Activated T-cell treated with anti-CD3 and anti-CD28 coated beads, Interleukin-2, amount 50 U/mL, for 48 hours (primary cell): Measurements from ENCODE around the gene SPOCK3.
"Not testable (repeated sequence)": the region's sequence is repeated elsewhere in the genome, so short reads cannot be mapped to it uniquely, and the experiment has no call there.

Source experiments
- DNase-seq, 2 experiments: peaks; one replicate each; pipeline ENCODE4 v3.0.0-alpha.2; 2020

Gene SPOCK3

GRCh38 chr4:166924424-166924823 is 309.9 kb downstream of the SPOCK3 start:
- DNase-seq: no peak

DNA sequence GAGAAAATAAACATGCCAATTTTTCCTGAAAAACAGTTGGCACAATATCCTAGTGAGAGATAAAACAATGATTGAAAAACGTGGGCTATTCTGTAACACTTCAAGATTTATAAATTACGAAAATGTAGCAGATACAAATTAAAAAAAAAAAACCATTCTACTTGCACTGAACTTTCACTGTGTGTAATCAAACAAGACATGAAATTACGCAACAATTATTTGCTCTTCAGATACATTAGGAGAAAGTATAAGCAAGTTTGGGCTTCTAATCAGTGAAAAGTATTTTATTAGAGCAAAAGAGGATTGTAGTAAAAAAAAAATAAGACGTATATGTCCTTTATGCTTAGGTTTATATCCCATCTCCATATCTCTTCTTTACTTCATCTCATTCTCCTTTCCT is 320.4 kb downstream of the SPOCK3 start:
- DNase-seq: no peak

GRCh38 chr4:166903408-166903807 is 330.9 kb downstream of the SPOCK3 start:
- no peak for DNase-seq

DNA sequence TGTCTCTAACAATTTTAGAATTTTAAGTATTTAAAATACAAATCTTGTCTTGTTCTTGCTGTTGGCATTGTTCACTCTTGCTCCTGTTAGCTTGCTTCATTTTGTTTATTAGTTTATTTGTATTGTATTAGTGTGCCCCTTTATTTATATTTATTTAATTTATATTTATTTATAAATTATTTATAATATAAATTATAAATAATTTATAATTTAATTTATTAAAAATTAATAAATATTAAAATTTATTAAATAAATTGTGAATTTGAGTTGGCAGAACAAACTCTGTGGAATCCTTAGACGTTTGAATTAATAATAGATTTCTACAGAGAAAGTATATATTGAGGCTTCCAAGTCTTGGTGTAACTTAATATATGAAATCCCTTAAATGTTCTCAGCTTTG is 331.4 kb downstream of the SPOCK3 start:
- no peak for DNase-seq

GRCh38 chr4:166896254-166896653 is 338.0 kb downstream of the SPOCK3 start:
- DNase-seq: no peak

DNA sequence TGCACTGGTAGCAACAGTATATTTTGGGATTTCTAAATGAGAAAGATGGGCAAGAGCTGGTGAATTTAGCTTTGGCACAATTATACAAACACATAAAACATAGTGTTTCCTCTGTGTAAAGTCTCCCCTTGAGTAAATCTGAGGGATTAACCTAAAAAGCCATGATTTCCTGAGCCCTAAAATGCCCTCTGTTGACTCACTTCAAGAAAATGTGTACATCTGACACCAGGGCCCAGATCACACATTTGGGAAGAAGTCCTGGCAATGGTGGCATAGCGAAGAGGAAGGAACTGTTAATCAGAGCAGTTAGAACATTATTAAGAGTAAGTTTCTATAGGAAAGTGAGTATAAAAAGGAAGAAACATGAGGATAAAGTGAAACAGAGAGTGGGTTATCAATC is 338.5 kb downstream of the SPOCK3 start:
- no peak for DNase-seq

DNA sequence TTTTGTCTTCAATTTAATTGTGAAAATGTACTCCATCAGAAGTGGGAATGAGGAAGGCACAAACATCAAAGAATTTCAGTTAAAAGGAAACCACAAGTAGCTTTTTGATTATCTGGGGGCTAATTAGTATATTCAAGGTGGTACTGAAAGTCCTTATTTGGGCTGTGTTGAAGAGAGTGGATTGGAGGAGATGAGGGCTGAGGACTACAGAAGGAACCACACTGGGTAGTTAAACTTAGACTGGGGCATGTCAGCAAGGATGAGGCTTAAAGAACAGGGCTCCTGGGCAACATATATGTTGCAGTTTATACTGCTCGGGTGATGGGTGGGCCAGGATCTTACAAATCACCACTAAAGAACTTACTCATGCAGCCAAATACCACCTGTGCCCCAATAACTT is 346.8 kb downstream of the SPOCK3 start:
- no peak for DNase-seq

- DNase-seq: no peak
Observed at GRCh38 chr4:166886718-166887117, 347.6 kb downstream of the SPOCK3 start.

DNA sequence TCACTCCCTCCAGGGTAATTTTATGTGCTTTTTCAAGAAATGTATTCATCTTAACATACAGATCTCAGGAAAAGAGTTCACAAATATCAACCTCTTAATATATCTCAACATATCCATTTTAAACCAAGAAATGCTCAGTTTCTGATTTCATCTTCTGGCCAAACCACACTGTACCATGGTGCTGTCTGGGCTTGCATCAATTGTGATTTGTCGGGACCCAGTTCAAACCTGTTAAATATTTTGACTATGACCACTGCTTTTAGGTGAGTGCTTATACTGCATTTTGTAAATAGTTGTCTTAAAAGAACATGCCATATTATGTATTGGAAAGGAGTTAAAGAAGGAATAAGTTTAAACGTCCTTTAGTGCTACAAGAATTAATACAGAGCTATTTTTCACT is 352.1 kb downstream of the SPOCK3 start:
- no peak for DNase-seq

GRCh38 chr4:166875821-166876220 is 358.5 kb downstream of the SPOCK3 start:
- no peak for DNase-seq

DNA sequence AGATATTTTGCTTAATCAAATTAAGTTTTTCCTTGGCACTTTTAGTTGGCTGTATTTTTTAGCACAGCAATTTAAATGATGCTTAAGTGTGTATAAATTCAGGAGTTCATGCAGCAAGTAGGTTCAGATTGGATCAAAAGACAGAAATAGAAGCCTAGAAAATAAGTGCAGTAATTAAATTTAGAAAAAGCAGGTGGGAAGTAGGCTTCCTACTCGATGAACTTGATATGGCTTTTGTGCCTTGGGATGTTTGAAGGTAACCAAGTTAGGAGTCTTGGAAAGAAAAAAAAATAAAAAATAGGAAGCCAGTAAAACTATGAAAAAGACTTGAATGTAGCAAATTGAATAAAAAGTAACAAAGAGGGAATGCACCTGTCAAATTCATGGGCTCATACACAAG is 372.3 kb downstream of the SPOCK3 start:
- no peak for DNase-seq

- not testable (repeated sequence) for DNase-seq
Observed at GRCh38 chr4:166850398-166850797, 383.9 kb downstream of the SPOCK3 start.

GRCh38 chr4:166846939-166847338 is 387.4 kb downstream of the SPOCK3 start:
- DNase-seq: no peak

GRCh38 chr4:166842795-166843261 is 391.5 kb downstream of the SPOCK3 start:
- DNase-seq: no peak

DNA sequence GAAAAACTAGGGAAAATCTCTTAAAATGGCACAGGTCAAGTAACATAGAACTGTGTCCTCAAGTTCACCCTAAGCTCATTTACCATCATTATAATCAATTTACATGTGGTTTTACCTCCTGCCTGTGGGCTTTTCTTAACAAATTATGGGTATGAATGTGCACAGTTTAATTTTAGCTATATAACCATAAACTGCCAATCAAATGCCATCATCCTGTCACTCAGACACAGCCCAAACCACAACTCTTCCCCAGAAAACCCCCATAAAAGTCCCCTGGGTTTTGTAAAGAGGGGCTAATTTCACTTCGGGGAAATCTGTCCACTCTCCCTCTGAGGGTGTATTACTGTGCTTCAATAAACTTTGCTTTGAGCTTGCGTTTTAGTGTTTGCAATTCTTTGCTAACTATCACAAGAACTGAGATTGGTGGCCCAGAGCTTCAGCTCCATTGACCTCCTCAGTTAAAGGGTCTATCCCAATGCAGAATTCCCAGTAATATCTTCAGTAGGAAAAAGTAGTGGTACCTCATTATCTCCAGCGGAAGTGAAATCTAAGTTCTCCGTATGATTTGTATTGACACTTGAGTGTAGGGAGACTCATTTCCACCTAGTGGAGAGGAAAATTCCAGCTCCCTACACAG is 394.6 kb downstream of the SPOCK3 start:
- no peak for DNase-seq

GRCh38 chr4:166838975-166839614 is 395.2 kb downstream of the SPOCK3 start:
- DNase-seq: no peak

DNA sequence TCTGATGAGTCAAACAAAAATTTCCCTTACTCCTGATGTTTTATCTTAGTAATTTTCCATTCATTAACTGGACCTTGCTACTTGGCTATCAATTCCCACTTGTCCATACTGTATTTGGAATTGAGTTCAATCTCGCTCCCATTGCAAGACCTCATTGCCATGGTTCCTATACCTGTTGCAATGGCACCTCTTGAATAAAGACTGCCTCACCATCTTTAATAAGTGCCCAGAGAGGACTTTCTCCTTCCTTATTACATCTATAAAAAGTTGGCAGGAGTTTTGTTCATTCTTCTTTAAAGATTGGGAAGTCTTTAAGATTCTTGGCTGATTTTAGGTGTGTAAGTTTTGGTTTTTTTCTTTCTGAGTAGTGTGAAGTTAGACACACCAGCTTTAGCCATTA is 397.4 kb downstream of the SPOCK3 start:
- no peak for DNase-seq

DNA sequence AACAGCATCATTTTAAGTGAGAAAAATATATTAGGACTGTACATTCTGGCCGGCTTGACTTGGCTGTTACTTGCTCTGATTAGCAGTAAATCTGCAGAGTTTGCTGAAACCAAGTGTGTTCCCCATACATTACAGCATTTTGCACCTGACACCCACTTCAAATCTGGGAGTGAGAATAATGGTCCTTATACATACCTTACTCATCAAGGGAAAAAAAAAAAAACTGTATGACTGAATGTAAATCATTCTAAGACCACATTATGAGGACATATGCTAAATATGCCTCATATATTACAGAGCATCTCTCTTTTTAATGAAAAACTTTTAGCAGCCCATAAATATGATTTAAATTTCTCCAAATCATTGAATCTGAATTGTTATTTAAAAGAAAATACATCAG is 406.7 kb downstream of the SPOCK3 start:
- no peak for DNase-seq

DNA sequence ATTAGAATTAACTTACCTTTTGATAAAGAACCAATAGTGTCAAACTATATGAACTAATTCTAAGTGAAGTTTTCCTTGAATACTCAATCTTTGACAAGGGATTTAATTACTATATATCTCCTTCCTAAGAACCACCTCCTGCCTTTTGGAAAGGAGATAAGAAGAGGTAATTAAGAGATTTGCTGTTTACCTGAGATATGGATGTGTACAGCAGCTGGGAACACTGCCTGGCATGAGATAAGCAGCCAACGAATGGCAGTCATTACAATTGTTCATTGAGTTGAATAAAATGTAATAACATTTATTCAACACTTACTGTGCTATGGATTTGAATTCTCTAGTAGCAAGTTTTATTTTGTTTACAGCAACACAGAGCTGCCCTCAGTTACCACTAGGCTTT is 407.1 kb downstream of the SPOCK3 start:
- DNase-seq: no peak

- no peak for DNase-seq
Observed at GRCh38 chr4:166823848-166824247, 410.4 kb downstream of the SPOCK3 start.

DNA sequence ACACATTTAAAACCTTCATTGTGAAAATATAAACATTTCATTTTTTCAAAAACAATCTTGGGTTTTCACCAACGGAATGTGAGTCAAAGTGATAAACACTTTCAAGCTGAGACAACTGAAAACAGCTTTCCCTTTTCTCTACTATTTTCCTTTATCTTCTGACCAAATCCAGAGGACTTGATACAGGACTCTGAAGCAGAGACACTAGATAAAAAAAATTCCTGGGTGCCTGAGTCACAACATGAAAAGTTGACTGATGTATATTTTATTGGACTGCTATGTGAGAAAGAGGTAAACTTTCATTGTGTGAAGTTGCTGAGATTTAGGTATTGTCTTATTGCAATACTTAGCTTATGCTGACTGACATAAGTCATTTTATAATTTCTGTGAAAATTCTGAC is 411.2 kb downstream of the SPOCK3 start:
- no peak for DNase-seq

DNA sequence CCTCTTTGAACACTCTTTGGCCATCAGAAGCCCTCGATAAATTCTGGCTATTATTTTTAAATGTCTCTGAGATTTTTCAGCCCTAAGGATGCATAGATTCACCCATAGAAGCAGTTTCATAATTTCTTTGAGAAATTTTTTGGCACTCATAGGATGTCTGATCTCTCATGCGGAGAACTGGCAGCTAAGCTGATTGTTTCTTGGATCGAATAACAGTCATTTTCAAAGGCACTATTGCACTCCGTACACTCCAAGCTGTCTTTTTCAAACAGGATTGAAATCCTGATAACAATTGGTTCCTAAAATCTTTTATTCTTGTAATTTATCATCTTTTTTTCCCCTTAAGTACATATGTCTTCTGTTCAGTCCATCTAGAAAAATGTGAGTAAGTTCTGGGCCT is 411.9 kb downstream of the SPOCK3 start:
- no peak for DNase-seq

- no peak for DNase-seq
Observed at GRCh38 chr4:166816890-166817289, 417.4 kb downstream of the SPOCK3 start.

- no peak for DNase-seq
Observed at GRCh38 chr4:166808380-166808779, 425.9 kb downstream of the SPOCK3 start.

DNA sequence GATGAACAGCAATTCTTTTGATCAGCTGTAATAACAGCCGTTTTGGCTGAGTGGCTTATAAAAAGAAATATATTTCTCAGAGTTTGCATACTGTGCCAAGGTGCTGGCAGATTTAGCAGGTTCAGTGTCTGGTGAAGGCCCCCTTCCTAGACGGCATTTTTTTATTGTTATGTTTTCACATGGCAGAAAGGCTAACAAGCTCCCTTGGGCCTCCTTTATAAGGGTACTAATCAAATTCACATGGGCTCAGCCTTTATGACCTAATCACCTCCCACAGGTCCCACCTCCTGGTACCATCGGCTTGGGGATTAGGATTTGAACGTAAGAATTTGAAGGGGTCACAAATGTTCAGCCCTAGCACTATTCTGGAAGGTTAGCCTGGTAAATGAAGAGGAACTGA is 431.9 kb downstream of the SPOCK3 start:
- DNase-seq: no peak
